AG04449 (cell line): Measurements from ENCODE around the gene FKBP6.
"Not testable (repeated sequence)": the region's sequence is repeated elsewhere in the genome, so short reads cannot be mapped to it uniquely, and the experiment has no call there.

ENCODE experiments used
- CTCF ChIA-PET: fragments of 350-600 bp; formaldehyde crosslinking; extraction: SDS; loops from one replicate; lab custom pipeline; 2021; ENCODE audit warnings: antibody characterized with exemption; lab: Yijun Ruan, JAX
- POLR2A ChIA-PET: fragments of 400-600, 350-600 bp; formaldehyde crosslinking; extraction: SDS; loops from one replicate; lab custom pipeline; 2020; ENCODE audit warnings: antibody characterized with exemption, inconsistent platforms; lab: Yijun Ruan, JAX
- DNase-seq: peaks from one replicate; pipeline ENCODE4 v3.0.0-alpha.2; 2010; ENCODE audit warnings: low read depth, low spot score
- H3K4me3 ChIP-seq: 2 replicates; pipeline ENCODE4 v1.5.1; 2011; ENCODE audit warnings: low read depth, mild to moderate bottlenecking, control low read depth, low read length
- TF ChIP-seq, protein P1 (sequence below): IDR thresholded peaks from one replicate; pipeline ENCODE4 v1.5.1; 2011; ENCODE audit warnings: mild to moderate bottlenecking, moderate library complexity, low read length, control low read depth, inconsistent platforms; ENCODE audit not compliant: insufficient read depth; ENCODE audit errors: missing control alignments

FKBP6 gene, protein sequence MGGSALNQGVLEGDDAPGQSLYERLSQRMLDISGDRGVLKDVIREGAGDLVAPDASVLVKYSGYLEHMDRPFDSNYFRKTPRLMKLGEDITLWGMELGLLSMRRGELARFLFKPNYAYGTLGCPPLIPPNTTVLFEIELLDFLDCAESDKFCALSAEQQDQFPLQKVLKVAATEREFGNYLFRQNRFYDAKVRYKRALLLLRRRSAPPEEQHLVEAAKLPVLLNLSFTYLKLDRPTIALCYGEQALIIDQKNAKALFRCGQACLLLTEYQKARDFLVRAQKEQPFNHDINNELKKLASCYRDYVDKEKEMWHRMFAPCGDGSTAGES

DNA sequence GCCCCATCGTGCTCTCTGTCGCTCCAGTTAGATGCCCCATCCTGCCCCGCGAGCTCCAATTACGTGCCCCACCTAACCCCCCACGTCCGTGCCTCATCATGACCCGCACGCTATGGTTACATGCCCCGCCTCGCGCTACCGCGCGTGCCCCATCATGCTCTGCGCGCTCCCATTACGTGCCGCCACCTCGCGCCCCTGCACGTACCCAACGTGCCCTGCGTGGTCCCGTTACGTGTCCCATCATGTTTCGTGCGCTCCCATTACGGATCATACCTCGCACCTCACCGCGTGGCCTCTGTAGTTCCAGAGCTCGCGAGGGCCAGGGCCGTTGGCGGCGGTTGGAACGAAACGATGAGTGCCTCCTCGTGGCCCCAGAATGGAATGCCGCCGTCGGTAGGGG is at the start of gene FKBP6, which contains the start of gene TRIM50:
FKBP6 (plus strand) TSS at position 240 of the 400 bp plus-strand sequence. CDS start 268 bp downstream, outside the sequence.
TRIM50 (minus strand) TSS at position 161 of the 400 bp plus-strand sequence. CDS start 3,295 bp downstream, outside the sequence.
- DNase-seq, POLR2A ChIA-PET, H3K4me3 ChIP-seq: not testable (repeated sequence)
- CTCF ChIA-PET = interaction anchor here (2.5 to 7.0 kb wide), 2 partner anchors 15 to 124 kb away, joined by 12 to 64 read pairs; no protein-coding TSS in a partner anchor

- POLR2A ChIA-PET, CTCF ChIA-PET, H3K4me3 ChIP-seq, DNase-seq: not testable (repeated sequence)
Observed at GRCh38 chr7:73297235-73297634, 30.7 kb upstream of the FKBP6 start.

- H3K4me3 ChIP-seq, POLR2A ChIA-PET, DNase-seq, CTCF ChIA-PET: not testable (repeated sequence)
Observed at GRCh38 chr7:73297706-73298105, 30.3 kb upstream of the FKBP6 start.

DNA sequence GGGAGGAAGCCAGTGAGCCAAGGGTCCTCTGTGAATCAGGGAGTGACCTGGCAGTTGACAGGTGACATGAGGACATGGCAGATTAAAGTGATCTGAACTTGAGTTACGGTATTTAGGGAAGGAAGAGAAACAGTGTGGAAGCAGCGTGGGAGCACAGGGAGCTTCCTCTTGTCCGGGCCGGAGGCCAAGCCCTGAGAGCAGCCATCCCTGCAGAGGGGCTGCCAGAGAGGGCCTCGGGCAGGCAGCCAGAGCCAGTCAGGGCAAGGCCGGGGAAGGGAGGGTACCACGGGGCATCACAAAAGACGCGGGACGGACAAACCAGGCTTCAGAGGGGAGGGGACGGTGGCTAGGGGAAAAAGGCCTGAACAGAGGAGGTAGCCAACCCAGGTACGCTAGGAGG is 28.1 kb upstream of the FKBP6 start:
- CTCF ChIA-PET, POLR2A ChIA-PET, H3K4me3 ChIP-seq, DNase-seq: not testable (repeated sequence)

GRCh38 chr7:73301108-73301507 is 26.9 kb upstream of the FKBP6 start:
- CTCF ChIA-PET, H3K4me3 ChIP-seq, DNase-seq, POLR2A ChIA-PET: not testable (repeated sequence)

GRCh38 chr7:73302846-73303245 is 25.1 kb upstream of the FKBP6 start:
- CTCF ChIA-PET, DNase-seq, H3K4me3 ChIP-seq, POLR2A ChIA-PET: not testable (repeated sequence)

DNA sequence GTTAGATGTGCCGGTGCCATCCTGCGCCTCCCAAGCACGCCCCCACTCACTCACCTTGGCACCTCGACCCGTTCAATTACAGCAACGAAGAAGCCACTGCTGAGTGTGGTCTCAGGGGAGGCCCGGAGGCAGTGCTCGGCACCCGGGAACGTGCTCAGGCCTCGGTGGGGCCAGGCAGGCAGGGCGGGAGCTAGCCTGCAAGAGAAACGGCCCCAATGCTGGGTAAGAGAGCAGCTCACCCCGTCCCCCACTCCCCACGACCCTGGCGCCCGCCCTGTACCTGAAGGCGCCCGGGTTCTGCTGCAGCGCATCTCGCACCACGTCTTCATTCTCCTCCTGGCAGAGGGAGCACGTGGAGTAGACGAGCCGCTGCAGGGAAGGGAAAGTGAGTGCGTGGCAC is 24.4 kb upstream of the FKBP6 start:
- POLR2A ChIA-PET = no interaction called here
- no peak for DNase-seq
- TF ChIP-seq, protein P1, sequence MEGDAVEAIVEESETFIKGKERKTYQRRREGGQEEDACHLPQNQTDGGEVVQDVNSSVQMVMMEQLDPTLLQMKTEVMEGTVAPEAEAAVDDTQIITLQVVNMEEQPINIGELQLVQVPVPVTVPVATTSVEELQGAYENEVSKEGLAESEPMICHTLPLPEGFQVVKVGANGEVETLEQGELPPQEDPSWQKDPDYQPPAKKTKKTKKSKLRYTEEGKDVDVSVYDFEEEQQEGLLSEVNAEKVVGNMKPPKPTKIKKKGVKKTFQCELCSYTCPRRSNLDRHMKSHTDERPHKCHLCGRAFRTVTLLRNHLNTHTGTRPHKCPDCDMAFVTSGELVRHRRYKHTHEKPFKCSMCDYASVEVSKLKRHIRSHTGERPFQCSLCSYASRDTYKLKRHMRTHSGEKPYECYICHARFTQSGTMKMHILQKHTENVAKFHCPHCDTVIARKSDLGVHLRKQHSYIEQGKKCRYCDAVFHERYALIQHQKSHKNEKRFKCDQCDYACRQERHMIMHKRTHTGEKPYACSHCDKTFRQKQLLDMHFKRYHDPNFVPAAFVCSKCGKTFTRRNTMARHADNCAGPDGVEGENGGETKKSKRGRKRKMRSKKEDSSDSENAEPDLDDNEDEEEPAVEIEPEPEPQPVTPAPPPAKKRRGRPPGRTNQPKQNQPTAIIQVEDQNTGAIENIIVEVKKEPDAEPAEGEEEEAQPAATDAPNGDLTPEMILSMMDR = no peak
- no peak overlapping the region for H3K4me3 ChIP-seq
- CTCF ChIA-PET = no interaction called here

DNA sequence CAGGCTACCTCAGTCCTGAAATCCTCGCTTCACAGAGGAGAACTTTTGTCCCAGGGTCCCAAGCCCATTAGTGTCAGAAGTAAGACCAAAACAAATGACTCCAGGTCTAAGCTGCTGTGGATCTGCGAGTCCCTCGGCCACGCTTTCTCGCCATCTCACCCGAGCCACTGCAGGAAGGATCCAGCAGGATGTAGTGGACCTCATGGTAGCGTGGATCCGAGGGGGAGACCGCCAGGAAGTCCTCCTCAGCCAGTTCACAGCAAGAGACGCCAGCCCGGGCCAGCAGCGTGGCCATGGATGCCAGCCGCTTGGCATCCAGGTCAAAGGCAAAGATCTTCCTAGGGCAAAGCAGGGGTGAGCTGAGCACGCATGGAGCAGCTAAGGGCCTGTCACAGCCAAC is 23.9 kb upstream of the FKBP6 start:
- TF ChIP-seq, protein P1 = no peak

DNA sequence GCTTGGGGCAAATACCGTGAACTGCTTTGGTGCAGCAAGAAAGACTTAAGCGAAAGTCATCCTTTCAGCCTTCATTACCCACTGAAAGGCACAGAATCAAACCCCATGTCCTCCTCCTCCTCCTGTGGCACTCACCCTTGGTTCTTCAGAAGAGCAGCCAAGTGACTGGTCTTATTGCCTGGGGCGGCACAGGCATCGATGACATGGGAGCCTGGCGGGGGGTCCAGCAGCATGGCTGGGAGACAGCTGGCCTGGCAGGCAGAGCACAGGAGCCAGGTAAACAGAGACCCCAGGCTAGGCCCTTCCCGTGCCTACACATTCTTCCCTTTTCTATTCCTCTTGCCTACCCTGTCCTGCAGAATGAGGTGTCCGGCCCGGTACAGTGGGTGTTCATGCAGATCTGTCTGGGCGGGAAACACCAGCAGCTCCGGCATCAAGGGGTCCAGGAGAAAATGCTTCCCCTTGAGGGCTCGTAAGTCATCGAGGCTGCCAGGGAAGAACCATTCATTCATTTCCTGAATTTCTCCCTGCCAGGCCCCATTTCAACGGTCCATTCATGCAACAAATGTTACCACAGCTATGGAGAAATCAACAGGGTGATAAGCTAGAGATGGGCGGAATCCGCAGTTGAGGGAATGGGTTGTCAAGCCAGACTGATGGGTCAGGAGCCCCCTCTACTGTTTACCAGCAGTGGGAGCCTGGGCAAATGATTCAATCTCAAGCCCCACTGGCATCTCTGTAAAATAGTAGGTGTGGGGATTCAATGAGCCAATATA is 23.2 kb upstream of the FKBP6 start:
- POLR2A ChIA-PET, H3K4me3 ChIP-seq, DNase-seq, CTCF ChIA-PET: not testable (repeated sequence)

More for the DNA sequence above, 23.9 kb upstream of the FKBP6 start:
- POLR2A ChIA-PET = no interaction called here
- no peak overlapping the region for H3K4me3 ChIP-seq
- CTCF ChIA-PET = no interaction called here
- no peak for DNase-seq

DNA sequence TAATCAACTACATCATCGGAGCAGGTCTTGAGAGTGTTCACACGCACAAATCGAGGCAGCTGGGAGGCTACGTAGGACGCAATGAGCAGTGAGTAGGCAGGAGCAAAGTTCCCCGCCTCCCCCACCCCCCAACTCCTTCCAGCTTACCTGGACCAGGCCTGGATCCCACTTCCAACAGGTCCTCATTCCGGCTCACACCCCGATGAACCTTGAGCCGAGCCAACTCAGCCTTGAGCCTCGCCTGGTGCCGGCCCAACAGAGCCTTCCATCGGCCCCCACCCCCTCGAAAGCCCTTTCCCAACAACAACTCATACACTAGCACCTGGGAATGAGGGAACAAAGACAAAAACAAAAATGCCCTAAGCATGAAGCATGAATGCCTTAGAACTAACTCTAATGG is 20.5 kb upstream of the FKBP6 start:
- no peak overlapping the region for H3K4me3 ChIP-seq
- CTCF ChIA-PET = no interaction called here

More for the DNA sequence above, 20.5 kb upstream of the FKBP6 start:
- POLR2A ChIA-PET = no interaction called here
- DNase-seq = no peak
- TF ChIP-seq, protein P1 = no peak
